A204.1 (cell line): ENCODE measurements around the gene UGT1A4.

Experiments used
- FAIRE-seq: peaks from 2 replicates; lab custom pipeline; 2012; peaks lifted over from hg19 to GRCh38; lab: Jason Lieb, UNC

The UGT1A4 gene

DNA sequence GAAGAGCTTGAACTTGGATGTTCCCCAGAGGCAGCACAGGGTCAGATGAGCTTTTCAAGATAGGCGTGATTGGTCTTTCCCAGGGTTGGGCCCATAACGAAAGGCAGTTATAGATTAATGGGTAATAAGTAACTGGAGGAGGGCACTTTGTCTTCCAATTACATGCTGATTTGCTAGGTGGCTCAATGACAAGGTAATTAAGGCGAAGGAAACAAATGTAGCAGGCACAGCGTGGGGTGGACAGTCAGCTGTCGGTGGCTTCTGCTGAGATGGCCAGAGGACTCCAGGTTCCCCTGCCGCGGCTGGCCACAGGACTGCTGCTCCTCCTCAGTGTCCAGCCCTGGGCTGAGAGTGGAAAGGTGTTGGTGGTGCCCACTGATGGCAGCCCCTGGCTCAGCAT, at the start of gene UGT1A4:
TSS of gene UGT1A4 (plus strand) at position 185 of the 400 bp plus-strand sequence. CDS start at position 270, 85 bp downstream.
- FAIRE-seq: no peak

- no peak for FAIRE-seq
Measured at GRCh38 chr2:233671290-233672161, 47.0 kb upstream of the UGT1A4 start, which contains the start of gene UGT1A9. Gene UGT1A9, plus strand, starts transcription at chr2:233671898. Its CDS starts 37 bp downstream, at chr2:233671935.

DNA sequence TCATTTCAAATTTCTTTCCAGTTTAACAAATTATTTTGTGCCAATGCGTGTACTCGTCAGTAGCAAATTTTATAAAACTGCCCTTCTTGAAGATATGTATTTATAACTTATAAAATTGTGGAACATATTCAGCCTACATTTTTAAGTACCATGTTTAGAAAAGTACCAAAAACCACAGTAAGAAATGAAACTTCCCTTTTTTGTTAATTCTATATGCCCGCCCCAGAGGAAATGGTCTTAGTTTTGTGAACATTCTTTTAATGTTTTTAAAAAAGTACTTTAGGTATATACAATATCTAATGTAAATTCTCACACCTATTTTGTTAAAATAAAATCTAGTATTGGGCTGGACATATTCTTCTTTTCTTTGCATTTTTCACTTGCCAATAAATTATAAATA, 45.6 kb upstream of the UGT1A4 start:
- no peak for FAIRE-seq

GRCh38 chr2:233673896-233674295, 44.6 kb upstream of the UGT1A4 start:
- FAIRE-seq: no peak

DNA sequence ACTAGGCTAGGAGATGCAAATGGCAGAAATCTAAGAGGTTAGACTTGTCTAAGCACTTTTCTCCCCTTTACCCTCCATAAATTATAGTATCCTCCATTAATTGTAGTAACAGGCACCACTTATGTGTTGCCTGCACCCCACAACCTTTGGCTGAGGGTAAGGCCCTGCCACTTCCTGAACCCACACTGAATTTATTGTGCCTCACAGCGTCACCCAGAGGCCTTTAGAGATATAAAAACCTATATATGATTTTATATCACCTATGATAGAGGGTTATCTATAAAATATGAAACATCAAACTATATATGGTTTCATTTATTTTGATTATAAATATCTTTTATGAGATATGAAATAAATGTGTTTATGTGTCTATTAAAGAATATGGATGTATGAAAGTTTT, 44.2 kb upstream of the UGT1A4 start:
- FAIRE-seq: peak; percentile 55

- no peak for FAIRE-seq
Measured at GRCh38 chr2:233674995-233675394, 43.5 kb upstream of the UGT1A4 start.

DNA sequence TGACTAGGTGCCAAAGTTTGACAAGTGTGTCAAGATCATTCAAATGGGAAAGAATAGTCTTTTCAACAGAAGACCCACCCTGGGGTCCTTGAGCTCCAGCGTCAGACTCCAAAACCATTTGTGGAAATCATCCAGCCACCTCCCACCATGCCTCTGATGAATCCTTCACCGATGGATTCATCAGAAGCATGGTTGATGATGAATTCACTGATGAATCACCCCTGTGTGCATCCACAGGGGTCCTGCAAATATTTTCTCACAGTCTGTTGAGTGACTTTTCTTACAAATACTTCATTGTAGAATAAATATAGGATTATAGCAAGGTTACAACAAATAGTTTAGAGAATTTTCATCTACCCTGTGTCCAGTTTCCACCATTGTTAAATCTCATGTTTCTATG, 42.5 kb upstream of the UGT1A4 start:
- no peak for FAIRE-seq

GRCh38 chr2:233679196-233679595, 39.3 kb upstream of the UGT1A4 start:
- no peak for FAIRE-seq

DNA sequence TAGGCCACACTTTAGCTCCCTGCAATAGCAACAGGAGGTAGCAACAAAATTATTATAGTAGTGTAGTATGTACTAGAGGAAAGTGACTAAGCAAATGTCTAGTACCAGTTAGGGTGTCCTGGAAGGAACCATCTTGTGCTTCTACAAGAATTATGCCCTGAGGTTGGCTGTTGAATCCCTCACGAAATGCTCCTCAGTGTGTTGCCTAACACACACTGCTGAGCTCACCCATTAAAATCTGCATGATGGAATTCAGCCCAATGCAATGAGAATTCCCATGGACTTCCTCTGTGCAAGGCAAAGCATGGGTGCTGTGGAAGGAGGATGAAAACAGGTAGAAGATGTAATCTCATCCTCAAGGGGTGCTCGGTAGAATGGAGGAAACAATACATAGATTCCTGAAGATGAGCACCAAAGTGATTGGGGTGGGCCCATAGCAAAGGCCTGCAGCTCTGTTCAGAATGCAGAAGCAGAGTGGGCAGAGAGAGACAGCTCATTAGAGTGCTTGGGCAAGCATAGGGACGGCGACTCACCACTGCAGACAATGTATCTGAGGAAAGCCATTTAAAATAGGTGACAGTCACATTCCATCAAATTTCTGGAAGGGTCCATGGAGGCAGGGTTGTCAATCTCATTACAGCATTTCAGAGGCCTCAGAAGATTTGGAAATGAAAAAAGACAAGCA, 38.0 kb upstream of the UGT1A4 start:
- no peak for FAIRE-seq

- no peak for FAIRE-seq
Measured at GRCh38 chr2:233681521-233682099, 36.9 kb upstream of the UGT1A4 start, which contains the start of gene UGT1A7. Gene UGT1A7, plus strand, starts transcription at chr2:233681901. Its CDS starts 37 bp downstream, at chr2:233681938.

DNA sequence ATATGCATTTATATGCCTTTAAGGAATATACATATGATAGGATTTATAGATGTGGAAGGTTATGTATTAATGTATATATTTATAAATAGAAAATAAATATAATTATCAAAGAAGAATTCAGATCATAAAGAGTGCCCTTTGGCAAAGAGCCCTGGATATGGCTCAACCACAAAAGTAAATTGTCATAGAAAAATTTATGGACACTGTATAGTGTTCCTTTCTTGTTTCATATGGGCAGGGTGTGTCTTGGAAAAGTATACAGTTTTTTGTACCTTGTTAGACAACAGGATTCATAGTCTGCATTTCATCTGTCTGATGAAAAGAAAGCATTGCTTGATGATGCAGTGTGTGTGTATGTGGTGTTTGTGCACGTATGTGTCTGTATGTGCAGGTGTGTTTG, 33.9 kb upstream of the UGT1A4 start:
- no peak for FAIRE-seq

- FAIRE-seq: no peak
Measured at GRCh38 chr2:233686928-233687327, 31.6 kb upstream of the UGT1A4 start.

- no peak for FAIRE-seq
Measured at GRCh38 chr2:233688341-233688740, 30.2 kb upstream of the UGT1A4 start.

- no peak for FAIRE-seq
Measured at GRCh38 chr2:233689031-233689430, 29.5 kb upstream of the UGT1A4 start.

DNA sequence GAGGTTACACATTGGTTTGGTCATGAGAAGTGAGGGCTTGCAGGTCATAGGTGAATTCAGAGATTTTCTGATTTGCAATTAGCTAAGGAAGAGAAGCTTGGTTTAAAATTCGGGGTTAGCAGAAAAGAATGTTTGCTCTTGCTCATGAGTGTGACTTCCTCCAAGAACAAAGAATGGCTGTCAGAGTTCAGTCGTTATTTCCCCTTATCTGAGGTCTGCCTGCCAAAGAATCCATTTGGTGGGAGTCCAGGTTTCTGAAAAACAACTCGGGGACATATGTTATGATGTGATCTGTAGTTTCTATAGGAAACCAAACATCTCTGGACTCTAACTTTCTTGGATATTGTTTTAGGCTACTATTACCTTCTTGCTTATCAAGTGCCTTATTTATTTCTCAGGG, 29.0 kb upstream of the UGT1A4 start:
- FAIRE-seq: no peak

DNA sequence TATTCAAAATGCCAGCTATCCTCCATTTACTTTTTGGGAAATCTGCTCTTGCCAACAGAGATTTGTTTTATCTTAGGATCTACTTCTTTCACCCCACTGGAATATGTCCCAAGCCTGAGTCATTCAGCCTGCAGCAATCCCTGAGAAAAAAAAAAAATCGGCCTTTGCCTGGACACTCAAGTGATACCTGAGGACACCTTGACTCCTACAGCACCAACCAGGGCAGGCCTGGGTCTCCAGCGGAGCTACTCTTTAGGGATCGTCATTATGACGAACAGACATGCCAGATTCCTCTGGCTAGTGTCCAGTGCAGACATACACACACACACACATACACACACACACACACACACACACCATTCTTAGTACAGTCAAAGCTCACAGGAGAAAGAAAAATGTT, 28.1 kb upstream of the UGT1A4 start:
- FAIRE-seq: no peak

DNA sequence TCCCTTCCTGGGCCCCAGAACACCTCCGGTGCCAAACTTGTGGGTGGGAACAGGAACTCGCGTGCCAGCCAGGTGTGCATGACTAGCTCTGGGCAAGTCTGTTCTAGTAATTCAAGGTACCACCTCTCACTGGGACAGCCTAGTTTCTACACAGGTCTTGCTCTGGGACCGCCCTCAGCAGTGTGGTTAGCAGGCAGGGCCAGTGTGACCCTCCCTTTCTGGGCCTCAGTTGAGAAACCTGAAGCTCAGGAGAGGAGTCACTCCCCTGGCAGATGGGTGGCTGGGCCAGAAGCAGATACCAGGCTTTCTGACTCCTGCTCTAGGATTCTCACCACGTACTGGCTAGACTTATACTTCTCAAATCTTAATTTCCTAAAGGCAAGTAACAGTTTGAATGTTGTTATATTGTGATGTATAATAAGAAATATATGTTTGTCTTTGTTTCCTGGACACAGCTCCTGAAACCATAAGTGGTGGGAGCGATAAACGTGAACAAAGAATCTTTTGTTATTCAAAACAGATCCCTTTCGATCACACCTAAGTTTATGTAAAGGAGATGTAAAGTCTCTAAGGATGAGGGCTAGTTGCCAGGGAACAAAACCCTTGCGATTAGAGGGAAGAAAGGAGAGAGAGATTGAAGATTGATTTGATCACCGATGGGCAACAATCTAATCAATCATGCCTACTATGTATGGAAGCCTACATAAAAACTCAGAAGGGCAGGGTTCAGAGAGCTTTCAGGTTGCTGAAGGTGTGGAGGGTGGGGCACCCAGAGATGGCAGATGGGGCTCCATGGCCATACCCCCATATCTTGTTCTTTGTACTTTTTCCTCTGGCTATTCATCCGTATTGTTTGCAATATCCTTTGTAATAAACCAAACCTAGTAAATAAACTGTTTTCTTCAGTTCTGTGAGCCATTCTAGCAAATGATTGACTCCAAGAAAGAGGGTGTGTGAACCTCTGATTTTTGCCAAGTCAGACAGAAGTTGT, 26.8 kb upstream of the UGT1A4 start:
- no peak for FAIRE-seq

- FAIRE-seq: no peak
Measured at GRCh38 chr2:233692648-233693047, 25.9 kb upstream of the UGT1A4 start, which contains the start of gene UGT1A6. Gene UGT1A6, plus strand, starts transcription at chr2:233692890. Its CDS starts 115 bp downstream, at chr2:233693005.

- FAIRE-seq: no peak
Measured at GRCh38 chr2:233693963-233694362, 24.6 kb upstream of the UGT1A4 start.

DNA sequence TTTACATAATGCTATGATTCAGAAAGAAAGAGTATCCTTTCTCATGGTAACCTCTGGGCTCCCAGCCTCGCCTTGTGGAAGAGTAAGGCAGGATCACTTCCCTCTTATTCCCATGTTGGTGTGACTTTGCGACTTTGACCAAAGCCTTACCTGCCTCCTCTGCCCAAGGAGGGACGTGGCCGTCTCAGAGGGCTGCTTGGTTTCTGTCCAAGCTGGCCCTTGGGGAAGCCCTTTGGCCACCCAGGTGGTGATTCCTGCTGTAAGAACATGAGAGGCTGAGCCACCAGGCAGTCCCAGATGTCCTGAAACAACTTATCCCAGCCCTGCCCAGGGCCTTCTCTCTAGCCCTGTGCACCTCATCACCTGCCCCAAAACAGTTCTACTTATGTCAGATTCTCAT, 19.8 kb upstream of the UGT1A4 start:
- no peak for FAIRE-seq

DNA sequence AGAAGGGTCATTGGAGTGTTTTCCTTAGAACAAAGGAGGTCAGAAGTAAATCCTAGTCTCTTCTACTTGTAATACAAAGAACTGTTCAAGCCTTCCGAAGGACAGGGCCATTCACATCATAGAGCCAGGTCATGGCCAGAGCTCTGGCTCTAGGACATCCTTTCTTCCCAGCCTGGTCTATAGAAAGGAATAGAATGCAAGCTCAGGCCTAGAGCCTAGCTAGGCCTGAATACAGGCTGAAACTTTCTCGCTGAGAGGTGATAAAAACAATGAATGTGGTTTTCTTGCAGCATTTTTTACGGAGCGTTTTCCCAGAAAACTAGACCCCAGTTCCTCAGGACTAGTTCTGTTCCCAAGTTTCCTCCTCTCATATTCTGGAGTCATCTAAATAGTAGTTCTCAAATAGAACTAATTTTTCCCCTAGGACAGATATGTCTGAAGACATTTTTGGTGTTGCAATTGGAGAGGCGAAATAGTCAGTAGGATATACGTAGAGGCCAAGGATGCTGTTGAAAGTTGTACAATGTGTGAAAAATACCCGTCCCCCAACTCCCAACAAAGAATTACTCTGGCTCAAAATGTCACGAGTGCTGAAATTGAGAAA, 19.0 kb upstream of the UGT1A4 start:
- no peak for FAIRE-seq
